ENCODE data around the gene CDH13.

The CDH13 gene

GRCh38 chr16:83626676-83627075 lies 999.9 kb downstream of the CDH13 start:
- TF ChIP-seq CTCF (IDR thresholded peaks at IDR 0.05) (no peak), ZFX (IDR thresholded peaks at IDR 0.05; ENCODE audit: borderline replicate concordance) (no peak)

DNA sequence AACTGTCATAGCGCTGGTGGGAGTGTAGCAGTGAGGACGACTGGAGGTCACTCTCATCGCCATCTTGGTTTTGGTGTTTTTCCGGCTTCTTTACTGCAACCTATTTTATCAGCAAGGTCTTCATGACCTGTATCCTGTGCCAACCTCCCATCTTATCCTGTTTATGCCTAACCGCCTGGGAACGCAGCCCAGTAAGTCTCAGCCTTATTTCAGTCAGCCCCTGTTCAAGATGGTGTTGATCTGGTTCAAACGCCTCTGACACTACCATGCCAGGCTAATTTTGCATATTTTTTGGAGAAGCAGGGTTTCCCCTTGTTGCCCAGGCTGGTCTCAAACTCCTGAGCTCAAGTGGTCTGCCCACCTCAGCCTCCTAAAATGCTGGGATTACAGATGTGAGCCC lies 1001.2 kb downstream of the CDH13 start:
- TF ChIP-seq CTCF (IDR thresholded peaks at IDR 0.05) (no peak), ZFX (IDR thresholded peaks at IDR 0.05; ENCODE audit: borderline replicate concordance) (no peak)
- no peak overlapping the region for H3K27ac ChIP-seq

More at GRCh38 chr16:83626676-83627075, 999.9 kb downstream of the CDH13 start:
- H3K27ac ChIP-seq: no peak overlapping the region

GRCh38 chr16:83629426-83629825 lies 1002.7 kb downstream of the CDH13 start:
- H3K27ac ChIP-seq: no peak overlapping the region
- TF ChIP-seq CTCF (IDR thresholded peaks at IDR 0.05) (no peak), ZFX (IDR thresholded peaks at IDR 0.05; ENCODE audit: borderline replicate concordance) (no peak)

GRCh38 chr16:83629836-83630235 lies 1003.1 kb downstream of the CDH13 start:
- TF ChIP-seq ZFX (IDR thresholded peaks at IDR 0.05; ENCODE audit: borderline replicate concordance): no peak
- TF ChIP-seq CTCF (IDR thresholded peaks at IDR 0.05): no peak
- no peak overlapping the region for H3K27ac ChIP-seq

DNA sequence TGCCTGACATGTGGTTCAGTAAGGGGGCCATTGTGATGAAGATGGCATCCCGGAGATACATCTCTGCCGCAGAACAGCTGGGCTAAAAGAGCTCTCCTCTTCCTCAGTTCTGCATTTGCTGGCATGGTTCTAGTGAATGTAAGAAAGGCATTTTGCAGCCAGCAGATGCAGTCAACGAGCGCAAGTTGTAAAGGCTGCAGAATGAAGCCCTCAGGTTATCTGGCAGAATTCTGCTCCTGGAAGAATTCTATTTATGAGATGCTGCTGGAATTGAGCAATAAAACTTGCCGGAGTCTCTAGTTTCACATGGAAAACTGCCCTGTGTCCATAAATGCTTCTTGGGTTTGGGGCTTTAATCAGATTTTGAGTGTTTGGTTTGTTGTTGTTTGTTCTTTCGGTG lies 1004.2 kb downstream of the CDH13 start:
- no peak for TF ChIP-seq ZFX (IDR thresholded peaks at IDR 0.05; ENCODE audit: borderline replicate concordance)
- TF ChIP-seq CTCF (IDR thresholded peaks at IDR 0.05): no peak
- H3K27ac ChIP-seq: no peak overlapping the region

GRCh38 chr16:83633286-83633685 lies 1006.5 kb downstream of the CDH13 start:
- TF ChIP-seq CTCF (IDR thresholded peaks at IDR 0.05) (no peak), ZFX (IDR thresholded peaks at IDR 0.05; ENCODE audit: borderline replicate concordance) (no peak)
- no peak overlapping the region for H3K27ac ChIP-seq

GRCh38 chr16:83648347-83648746 lies 1021.6 kb downstream of the CDH13 start:
- H3K27ac ChIP-seq: no peak overlapping the region
- TF ChIP-seq ZFX (IDR thresholded peaks at IDR 0.05; ENCODE audit: borderline replicate concordance) (no peak), CTCF (IDR thresholded peaks at IDR 0.05) (no peak)
